ENCODE results near the gene TARS1.
A peak's percentile ranks its signal among the peaks of the same experiment; 100 is the strongest.
"Not testable (repeated sequence)": the region's sequence is repeated elsewhere in the genome, so short reads cannot be mapped to it uniquely, and the experiment has no call there.

Gene TARS1

GRCh38 chr5:33488558-33489355 lies 48.0 kb downstream of the TARS1 start:
- DNase-seq, result peak in 4 of 51 donors; percentile 2 to 31 (median 18)

- DNase-seq, result no peak
Observed at GRCh38 chr5:33489481-33490067, 48.8 kb downstream of the TARS1 start.

- no peak for DNase-seq
Observed at GRCh38 chr5:33490071-33490665, 49.4 kb downstream of the TARS1 start.

GRCh38 chr5:33491941-33492340 lies 51.2 kb downstream of the TARS1 start:
- DNase-seq, result no peak

GRCh38 chr5:33494466-33494865 lies 53.7 kb downstream of the TARS1 start:
- DNase-seq, result no peak

GRCh38 chr5:33501260-33501659 lies 60.5 kb downstream of the TARS1 start:
- no peak for DNase-seq

- DNase-seq, result no peak
Observed at GRCh38 chr5:33501899-33502298, 61.1 kb downstream of the TARS1 start.

- DNase-seq, result no peak
Observed at GRCh38 chr5:33504570-33504969, 63.8 kb downstream of the TARS1 start.

GRCh38 chr5:33507426-33507825 lies 66.7 kb downstream of the TARS1 start:
- no peak for DNase-seq

- no peak for DNase-seq
Observed at GRCh38 chr5:33509036-33509435, 68.3 kb downstream of the TARS1 start.

GRCh38 chr5:33513462-33514185 lies 72.9 kb downstream of the TARS1 start:
- no peak for DNase-seq

GRCh38 chr5:33515366-33515765 lies 74.6 kb downstream of the TARS1 start:
- not testable (repeated sequence) for DNase-seq

- no peak for DNase-seq
Observed at GRCh38 chr5:33516421-33516820, 75.7 kb downstream of the TARS1 start.
